D341Med (cell line): ENCODE results near the gene TRAF3IP1.
"Not testable (repeated sequence)": the region's sequence is repeated elsewhere in the genome, so short reads cannot be mapped to it uniquely, and the experiment has no call there.

ENCODE experiments used
- DNase-seq: peaks from one replicate; pipeline ENCODE4 v3.0.0; 2012; ENCODE audit warnings: low spot score

The TRAF3IP1 gene

DNA sequence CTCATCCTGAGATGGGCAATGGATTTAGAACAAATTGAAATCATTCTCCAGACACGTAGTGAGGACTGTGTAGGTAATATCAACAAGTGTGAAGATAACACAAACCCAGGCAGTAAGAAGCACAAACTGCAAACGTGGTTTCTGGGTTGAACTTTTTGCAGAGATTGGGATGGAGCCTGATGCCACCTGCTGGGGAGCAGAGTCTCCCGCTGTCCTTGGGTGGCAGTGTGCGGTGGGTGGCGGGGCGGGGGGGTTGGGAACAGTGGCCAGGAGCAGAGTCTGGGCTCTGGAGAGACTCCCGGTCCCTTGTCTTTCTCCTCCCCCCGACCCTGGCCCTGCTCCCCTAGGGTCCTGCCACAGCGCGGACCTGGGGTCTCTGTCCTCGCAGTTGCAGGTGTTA lies 19.5 kb downstream of the TRAF3IP1 start:
- DNase-seq = peak; percentile 54

DNA sequence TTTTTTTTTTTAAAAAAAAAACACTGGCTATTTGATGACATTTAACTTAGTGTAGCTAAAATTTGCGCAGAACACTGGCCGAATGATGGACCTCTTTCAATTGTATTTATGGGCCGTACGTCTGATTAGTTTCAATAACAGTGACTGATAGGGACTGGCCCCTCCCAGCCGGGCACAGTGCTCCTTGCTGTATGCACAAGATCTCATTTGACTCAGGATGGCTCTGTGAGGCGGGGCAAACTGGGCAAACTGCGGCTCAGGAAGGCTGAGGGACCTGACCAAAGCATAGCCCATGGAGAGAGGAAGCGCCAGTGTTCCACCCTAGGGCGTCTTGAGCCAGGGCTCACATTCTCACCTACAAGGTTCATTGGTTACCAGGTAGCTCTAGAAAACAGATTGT lies 21.2 kb downstream of the TRAF3IP1 start:
- DNase-seq = no peak

- no peak for DNase-seq
These were observed 23.7 kb downstream of the TRAF3IP1 start for GRCh38 chr2:238344035-238344434.

DNA sequence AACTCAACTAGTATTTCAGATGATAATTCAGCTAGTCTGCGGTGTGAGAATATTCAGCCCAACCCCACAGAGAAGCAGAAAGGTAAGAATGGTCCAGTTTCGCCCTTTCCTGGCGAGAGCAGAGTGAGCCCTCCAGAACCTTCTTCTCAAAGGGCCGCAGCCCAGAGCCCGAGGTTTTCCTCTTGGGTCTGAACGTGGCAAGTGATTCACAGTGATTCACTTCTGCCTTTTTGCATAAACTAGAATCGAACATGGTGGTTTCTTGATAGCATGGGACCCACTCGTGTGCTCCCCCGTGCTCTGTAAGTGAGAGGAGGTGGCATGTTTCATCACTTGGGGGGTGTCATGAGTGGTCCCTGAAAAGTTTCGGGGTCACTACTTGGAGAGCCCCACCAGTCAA lies 24.2 kb downstream of the TRAF3IP1 start:
- DNase-seq = no peak

DNA sequence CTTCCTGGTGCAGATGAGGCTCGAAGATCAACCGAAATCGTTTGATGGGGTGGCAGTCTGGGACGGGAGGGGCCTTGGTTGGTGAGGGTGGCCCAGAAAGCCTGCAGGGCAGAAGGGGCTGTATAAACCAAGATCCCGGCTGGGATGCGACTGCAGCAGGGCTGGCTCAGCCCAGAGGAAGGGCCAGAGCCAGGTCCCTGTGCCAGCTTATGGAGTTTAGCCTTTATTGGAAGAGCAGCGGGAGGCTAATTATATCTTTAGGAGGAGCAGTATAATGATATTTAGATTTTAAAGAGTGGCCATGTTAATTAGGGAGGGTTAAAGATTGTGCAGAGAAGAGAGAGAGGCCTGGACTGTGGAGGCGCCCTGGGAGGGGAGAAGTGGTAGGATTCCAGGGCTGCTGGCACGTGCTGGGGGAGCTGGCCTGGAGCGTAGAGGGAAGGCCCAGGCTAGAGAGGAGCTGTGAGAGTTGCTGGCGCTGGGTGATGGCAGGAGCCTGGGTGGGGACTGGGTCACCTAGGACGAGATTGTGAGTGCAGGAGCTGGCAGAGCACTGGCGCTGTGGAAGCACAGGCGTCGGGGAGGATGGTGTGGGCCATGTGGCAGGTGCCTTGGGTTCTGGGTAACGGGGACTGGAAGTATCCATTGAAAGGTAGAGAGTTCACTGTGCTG lies 25.1 kb downstream of the TRAF3IP1 start:
- DNase-seq = no peak

GRCh38 chr2:238346544-238346943 lies 26.2 kb downstream of the TRAF3IP1 start:
- DNase-seq = no peak

- DNase-seq = no peak
These were observed 30.0 kb downstream of the TRAF3IP1 start for GRCh38 chr2:238350150-238350897.

DNA sequence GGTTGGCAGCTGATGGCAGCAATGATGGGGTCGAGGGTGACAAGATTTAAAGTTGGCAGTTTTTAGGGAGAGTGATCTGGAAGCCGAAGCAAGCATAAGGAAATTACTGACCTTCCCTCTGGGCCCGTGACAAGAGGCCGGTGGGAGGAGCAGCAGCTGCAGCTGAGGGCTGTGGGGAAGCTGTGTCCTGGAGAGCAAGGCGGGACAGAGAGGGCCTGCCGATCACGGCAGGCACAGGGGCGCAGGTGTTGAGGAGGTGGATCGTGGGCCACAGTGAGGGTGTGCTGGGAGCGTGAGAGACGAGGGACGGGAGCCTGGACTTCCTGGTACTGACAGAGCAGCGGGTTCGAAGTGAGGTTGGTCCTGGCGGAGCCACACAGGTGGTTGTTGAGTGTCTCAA lies 31.0 kb downstream of the TRAF3IP1 start:
- no peak for DNase-seq

- DNase-seq = no peak
These were observed 32.0 kb downstream of the TRAF3IP1 start for GRCh38 chr2:238352361-238352760.

GRCh38 chr2:238358769-238359168 lies 38.5 kb downstream of the TRAF3IP1 start:
- no peak for DNase-seq

DNA sequence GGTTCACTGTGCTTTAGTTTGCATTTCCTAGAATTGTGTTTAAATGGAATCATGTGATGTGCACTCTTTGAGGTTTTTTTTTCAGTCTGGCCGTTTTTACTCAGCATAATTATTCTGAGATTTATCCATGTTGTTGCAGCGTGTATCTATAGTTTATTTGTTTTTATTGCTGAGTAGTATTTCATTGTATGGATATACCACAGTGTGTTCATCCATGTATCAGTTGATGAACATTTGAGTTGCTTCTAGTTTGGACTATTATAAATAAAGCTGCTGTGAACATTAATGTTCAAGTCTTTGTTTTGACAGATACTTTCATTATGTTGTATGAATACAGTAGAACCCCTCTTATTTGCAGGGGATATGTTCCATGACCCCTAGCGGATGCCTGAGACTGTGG lies 39.1 kb downstream of the TRAF3IP1 start:
- no peak for DNase-seq

- no peak for DNase-seq
These were observed 41.6 kb downstream of the TRAF3IP1 start for GRCh38 chr2:238361877-238362276.

GRCh38 chr2:238362626-238363025 lies 42.3 kb downstream of the TRAF3IP1 start:
- DNase-seq = no peak

GRCh38 chr2:238369591-238370040 lies 49.3 kb downstream of the TRAF3IP1 start:
- DNase-seq = no peak

GRCh38 chr2:238370094-238370822 lies 49.9 kb downstream of the TRAF3IP1 start:
- no peak for DNase-seq

DNA sequence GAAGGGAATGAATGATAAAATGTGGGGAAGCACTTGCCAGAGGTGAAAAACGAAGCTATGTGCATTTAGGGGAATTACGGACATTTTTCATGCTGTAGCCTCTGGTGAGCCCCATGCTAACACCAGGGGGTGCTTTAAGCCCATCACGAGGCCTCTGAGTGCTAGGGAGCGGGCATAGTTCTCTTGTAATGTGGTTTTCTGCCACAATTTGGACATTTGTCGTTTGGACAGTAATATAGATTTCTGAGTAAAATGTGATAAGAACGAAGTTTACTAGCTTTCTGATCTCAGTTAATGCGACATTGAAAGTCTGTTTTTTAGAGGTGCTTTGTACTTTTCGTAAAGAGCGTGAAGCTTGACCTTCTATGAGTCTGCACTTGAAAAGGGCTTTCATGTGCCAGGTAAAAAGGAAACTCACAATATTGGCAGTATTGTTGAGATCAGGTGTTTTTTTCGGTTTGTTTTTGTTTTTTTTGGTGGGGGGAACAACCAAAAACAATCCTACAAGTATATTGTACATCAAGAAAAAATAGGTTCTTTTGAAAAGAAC lies 50.6 kb downstream of the TRAF3IP1 start:
- DNase-seq = peak; percentile 70

DNA sequence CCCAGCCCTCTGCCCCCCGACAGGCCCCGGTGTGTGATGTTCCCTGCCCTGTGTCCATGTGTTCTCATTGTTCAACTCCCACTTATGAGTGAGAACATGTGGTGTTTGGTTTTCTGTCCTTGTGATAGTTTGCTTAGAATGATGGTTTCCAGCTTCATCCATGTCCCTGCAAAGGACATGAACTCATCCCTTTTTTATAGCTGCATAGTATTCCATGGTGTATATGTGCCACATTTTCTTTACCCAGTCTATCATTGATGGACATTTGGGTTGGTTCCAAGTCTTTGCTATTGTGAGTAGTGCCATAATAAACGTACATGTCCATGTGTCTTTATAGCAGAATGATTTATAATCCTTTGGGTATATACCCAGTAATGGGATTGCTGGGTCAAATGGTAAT lies 52.0 kb downstream of the TRAF3IP1 start:
- DNase-seq = not testable (repeated sequence)

DNA sequence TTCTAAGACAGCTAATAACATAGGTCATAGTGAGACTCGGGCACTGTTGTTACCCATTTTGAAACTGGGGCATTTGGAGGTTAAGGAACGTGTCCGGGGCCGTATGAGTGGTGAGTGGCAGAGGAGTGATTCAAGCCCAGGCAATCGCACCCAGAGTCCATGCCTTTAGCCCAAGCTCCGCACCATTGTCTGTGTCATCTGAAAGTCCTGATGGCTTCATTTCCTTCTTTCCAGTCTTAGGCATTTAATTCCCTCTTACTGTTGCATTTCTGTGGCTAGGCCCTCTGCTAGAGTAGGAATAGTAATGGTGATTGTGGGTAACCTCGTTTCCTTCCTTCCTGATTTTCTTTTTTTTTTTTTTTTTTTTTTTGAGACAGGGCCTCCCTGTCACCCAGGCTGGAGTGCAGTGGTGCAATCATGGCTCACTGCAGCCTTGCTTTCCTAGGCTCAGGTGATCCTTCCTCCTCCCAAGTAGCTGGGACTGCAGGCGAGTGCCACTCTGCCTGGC lies 56.6 kb downstream of the TRAF3IP1 start:
- no peak for DNase-seq

DNA sequence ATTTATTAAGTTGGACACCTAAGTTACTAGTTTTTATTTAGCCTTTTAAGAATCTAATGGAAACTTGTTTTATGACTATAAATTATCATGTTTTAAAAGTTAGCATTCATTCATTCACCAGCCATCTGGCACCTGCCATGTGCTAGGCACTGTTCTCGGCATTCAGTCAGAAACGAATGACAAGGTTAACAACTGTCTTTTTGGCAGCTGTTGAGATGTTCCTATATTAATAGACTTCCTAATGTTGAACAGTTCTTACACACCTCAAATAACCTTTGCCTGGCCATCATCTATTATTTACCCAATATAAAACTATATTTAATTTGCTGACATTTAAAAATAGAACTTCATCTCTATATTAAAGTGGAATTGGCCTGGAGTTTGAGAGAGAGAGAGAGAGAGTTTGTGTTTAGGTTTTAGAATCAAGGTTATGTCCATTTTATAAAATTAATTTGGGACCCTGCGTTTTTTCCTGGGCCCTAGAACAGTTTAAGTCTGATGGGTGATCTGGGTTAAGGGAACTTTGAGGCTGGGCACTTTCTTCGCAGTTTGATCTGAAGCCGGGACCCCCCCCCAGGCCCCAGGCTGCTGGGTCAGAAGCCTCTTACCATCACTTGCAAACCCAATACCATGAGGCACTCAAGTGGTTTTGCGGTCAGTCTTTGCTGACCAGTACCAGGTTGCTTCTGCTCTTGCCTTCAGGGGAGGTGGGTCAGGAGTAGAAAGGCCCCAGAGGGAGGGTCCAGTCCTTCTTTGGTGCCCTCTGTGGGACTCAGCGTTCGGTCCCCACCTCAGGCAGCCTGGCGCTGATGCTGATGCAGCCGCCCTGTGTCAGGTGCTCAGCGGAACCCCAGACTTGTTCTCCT lies 58.1 kb downstream of the TRAF3IP1 start:
- DNase-seq = no peak

DNA sequence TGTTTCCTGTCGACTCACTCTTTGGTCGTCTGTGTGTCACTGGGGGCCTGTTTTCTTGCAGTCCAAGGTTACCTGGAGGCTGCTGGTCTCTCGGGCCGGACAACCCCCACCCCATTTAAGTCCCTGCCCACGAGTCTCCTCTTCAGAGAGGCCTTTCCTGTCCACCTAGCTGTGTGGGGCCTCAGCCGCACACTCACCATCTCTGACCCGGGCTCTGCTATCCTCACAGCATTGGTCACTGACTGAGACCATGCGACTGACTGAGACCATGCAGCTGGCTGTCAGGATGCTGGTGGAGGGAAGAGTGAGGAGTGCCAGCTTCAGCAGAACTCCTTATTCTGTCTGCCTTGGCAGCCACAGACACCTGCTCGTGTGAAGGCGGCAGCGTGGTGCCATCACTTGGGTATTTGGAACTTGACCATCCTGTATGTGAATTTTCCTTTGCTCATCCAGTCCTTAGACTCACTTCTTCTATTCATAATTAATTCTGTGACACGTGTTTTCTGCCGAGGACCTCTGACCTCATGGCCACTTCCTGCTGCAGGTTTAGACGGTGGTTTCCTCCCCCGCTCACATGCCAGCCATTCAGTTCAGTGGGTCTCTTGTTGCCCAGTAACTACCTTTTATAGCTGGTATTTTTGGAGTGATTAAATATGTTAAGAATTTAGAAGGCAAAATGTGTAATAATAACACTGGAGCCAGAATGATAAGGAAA lies 58.9 kb downstream of the TRAF3IP1 start:
- DNase-seq = no peak

GRCh38 chr2:238380336-238380735 lies 60.0 kb downstream of the TRAF3IP1 start:
- no peak for DNase-seq
